NCI-H2171 treated with DMSO at 0.1 percent for 48 hours (cell line): ENCODE results near the gene TMEM169.

Experiments used
- DNase-seq: peaks from one replicate; lab custom pipeline; 2025; lab: John Stamatoyannopoulos, UW

Gene TMEM169, protein sequence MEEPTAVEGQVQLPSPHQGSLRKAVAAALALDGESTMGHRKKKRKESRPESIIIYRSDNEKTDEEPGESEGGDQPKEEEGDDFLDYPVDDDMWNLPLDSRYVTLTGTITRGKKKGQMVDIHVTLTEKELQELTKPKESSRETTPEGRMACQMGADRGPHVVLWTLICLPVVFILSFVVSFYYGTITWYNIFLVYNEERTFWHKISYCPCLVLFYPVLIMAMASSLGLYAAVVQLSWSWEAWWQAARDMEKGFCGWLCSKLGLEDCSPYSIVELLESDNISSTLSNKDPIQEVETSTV

DNA sequence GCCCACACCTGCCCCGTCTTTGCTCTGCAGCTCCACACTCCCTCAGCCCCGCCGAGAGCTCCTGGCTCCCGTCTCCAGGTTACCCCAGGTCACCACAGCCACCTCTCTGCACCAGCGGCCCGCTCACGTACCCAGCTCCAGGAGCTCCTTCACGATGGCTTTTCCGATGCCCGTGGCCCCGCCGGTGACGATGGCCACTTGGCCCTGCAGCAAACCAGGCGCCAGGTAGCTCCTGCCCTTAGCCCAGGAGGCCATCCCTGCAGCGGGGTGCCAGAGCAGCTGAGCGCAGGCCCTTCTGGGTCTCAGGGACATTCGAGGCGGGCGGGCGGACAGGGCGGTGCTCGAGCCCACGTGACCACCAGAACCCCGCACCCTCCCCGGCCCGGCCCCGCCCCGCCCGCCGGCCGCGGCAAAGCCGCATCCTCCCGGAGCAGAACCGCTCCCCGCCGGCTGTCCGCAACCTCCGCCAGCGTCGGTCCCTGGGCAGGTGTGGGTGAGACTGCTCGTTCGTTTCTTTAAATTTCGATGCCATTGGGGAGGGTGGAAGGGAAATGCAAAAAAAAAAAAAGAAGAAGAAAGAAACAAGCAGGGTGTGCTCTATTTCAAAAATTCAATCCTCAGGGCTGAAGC is at the start of gene TMEM169, which contains the start of gene PECR:
TMEM169 (plus strand) TSS at position 433 of the 630 bp plus-strand sequence. CDS start 14,045 bp downstream, outside the sequence.
PECR (minus strand) TSS at position 323 of the 630 bp plus-strand sequence; CDS start at position 255, 68 bp downstream.
- peak; percentile 78 for DNase-seq

DNA sequence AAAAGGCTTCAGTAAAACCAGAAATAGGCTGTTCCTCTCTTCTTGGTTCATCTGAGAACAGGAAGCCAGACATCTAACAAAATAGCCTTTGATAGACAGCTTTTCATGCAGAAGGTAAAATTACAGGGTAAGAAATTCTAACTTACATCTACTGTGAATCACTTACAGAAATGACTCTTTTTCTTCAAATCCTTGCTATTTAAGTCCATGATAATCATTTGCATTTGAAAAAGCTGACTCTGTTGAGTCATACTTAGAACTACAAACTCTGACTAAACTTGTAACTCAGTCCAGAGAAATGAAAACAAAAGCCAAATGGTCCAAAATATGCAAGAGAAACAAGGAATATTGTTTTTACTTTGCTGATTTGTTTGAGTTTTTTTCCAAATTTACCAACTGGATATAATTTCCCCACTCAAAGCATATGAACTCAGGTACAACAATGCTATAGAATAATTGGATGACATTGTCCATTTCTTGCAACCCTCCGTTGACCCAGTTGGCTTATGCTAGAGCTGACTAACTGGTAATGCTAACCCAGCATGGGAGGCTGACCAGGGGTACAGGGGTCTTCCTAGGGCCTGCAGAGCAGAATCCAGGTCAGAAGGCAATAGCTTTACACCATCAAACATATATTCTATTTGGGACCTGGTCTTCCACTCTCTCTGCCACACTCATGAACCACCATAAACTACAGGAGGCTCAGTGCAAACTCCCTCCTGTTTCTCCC is 49.6 kb upstream of the TMEM169 start:
- no peak for DNase-seq

DNA sequence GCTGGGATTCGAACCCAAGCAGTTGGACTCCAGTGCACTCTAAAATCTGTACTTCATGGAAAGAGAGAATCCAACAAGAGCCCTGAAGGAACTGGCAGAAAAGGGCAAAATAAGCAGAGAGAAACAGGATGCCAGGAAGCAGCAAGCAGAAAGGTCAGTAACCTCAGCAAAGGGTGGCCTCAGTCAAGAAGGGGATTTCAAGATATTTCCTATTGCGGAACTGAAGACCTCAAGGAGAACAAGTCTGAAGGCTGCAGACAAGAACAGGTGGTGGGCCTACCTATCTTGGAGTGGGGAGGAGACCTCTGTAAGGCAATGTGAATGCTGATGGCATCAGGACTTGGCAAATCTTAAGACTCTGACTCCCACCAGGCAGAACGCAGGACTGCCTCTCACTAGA is 48.3 kb upstream of the TMEM169 start:
- DNase-seq = no peak

DNA sequence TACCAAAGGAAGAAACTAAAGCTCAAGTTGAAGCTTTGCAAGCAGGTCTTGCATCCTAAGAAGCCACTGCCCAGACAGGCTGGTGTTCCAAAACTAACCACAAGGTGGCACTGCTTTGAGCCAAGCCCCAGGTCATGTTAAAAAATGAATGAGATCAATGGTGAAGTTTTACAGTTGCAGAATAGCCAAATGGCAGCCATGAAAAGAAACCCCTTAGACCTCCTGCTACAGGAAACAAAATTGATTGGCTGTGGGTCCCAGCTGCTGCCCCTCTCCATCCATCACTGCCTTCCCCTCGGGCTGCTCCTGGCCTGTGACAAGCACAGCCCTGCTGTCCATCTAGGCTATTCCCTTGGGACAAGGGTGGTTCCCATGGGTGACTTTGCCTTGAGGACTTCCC is 47.7 kb upstream of the TMEM169 start:
- peak; percentile 61 for DNase-seq

DNA sequence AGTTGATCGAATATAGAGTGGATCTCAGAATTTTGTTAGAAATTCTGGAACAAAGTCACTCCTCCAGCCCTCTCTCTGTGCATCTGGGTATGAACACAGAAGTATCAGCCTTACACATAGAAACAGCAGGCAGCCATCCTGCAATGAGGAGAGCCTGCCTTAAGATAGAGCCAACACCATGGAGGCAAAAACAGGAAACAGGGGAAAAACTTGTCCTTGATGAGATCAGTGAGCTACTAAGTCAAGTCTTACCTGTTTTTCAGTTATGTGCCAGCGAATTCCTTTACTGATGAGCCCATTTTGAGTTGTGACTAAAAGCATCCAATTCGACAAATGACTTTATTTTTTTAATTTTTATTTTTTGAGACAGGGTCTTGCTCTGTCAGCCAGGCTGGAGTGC is 41.8 kb upstream of the TMEM169 start:
- DNase-seq = no peak

DNA sequence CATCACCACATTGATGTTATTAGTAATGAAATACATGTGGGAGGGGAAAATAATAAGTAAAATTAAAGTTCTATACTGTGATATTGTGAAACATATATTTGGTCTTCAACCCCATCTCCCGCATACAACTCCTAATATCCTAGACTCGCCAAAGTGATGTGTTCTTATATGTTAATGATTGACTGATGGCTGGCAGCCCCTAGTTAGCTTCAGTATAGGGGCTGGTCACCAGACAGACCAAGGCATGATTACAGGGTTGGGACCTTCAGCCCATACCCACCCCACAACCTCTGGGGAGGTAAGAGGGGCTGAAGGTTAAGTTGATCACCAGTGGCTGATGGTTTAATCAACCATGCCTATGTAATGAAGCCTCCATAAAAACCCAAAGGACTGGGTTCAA is 40.3 kb upstream of the TMEM169 start:
- no peak for DNase-seq

DNA sequence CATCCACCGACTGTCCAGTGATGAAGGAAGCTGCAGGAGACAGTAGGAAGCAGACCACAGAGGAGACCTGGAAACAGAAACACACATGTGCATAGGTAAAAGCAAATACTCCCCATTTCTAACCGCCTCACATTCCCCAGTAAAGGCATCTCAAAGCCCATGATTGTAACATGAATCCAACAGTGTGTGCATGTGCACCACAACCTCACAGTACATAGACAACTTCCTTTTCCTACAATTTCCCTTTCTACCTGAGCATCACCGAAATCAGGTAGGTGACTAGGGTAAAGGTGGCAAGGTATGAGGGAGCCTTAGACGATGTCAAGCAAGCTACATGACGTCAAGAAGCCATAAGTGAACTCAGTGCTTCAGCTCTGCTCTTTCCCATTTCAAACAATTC is 37.8 kb upstream of the TMEM169 start:
- no peak for DNase-seq

DNA sequence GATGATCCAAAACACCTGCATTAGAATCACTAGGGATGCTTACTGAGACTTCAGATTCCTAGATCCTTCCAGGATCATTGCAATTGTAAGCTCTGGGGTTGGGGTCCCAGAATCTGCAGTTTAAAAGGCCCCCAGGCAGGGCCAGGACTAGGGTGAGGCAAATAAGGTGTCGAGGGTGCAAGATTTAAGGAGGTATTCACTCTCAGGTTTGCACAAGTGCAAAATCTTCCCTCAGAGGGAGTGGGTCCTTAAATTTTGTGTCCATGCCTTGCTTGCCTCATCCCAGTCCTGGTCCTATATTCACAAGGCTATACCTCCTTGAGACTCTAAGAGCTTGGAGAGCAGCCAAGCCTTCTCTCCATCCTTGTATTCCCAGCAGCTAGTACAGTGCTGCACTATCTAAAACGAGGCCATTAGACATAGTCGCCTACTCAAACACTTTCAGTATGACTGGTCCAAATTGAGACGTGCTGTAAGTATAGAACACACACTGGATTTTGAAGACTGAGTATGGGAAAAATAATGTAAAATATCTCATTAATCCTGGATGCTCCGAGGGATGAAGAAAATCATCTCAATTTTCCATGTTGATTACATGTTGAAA is 36.7 kb upstream of the TMEM169 start:
- DNase-seq = peak; percentile 3

DNA sequence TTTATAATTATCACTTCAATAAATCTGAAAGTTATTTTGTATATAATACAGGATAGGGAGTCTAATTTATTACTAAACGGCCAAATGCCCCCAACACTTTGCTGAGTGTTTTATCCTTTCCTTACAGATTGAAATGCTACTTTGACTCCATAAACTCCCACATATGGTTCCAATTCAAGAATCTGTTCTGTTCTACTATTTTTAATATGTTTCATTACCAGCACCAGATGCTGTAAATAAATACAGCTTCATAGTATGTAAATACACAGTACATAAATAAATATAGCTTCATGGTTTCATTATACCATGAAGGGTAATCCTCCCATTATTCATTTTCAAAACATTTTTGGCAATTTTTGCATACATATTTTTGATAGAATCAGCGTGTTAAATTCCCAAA is 34.3 kb upstream of the TMEM169 start:
- DNase-seq = no peak

DNA sequence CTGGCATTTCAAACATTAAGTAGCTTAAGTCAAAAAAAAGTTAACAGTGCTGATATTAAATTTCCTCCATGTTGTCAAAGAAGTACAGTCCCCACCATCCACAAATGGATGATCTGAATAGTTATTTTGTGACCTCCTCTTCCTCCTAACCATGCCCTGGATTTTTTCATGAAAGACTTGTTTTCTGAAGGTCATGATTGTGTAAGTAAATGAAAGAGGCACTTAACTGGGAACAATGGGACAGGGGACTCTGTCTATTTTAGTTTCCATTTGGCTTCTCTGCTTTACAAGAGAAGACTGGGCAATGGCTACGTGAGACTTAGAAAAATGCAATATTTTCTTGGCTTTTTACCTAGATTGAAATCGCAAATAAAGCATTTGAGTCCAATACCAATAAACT is 32.3 kb upstream of the TMEM169 start:
- no peak for DNase-seq

DNA sequence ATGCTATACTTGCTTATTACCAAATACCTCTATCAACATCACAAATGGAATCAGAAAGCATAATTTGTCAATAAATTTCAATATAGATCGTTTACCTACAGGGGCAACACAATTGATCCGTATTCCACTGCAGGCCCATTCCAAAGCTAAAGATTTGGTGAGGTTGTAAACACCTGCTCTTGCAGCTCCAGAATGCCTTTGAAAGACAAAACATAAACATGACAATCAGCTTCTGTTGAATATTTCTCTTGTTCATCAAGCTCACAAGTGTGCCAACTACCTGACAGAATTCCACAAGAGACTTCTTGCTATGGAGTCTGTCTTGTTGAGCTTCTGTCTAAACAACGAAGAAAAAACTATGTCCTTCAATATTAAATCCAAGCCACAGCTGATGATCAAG is 30.4 kb upstream of the TMEM169 start:
- DNase-seq = no peak

DNA sequence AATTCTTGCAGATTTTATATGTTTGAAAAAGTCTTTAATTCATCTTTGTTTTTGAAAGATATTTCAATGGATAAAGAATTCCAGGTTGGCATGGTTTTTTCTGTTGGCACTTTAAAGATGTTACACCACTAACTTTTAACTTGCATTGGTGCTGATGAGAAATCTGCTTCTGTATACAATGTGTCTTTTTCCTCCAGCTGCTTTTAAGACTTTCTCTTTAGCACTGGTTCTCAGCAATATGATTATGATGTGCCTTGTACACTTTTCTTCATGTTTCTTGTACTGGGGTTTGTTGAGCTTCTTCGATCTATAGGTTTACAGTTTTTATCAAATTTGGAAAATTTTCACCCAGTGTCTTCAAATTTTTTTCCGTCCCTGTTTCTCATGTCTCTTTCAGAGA is 29.3 kb upstream of the TMEM169 start:
- DNase-seq = no peak

DNA sequence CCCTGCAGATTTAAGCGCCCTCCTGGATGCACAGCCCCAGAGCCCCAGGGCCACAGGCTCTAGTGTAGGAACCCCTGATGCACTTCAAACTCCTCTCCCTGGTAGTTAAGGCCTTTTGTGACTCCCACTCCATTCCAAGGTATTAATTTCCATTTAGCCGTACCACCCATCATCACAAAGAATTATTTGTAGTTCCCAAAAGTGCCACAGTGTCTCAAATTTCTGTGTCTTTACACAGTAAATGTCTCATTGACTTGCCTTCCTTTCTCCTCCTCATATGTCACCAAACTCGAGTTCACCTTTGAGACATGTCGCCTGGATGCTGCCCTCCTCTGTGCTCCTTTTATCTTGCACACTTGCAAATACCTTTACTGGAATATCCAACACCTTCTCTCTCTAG is 26.0 kb upstream of the TMEM169 start:
- DNase-seq = no peak

DNA sequence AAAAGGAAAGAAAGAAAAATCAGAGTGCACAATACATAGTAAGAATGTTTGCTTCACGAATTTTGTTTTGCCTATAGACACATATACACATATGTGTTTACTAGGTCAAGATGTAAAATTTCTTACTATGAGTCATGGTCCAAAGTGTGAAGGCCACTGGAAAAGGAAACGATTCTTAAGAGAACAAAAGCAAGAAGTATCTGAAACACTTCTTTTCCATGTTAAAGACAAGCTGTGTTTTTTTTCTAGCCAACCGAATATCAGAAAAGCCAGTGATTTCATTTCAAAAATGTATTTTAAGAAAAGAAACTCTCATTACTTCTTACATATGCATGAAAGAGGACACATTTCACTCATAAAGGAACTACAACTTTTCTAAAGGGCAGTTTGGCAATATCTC is 25.0 kb upstream of the TMEM169 start:
- DNase-seq = no peak

DNA sequence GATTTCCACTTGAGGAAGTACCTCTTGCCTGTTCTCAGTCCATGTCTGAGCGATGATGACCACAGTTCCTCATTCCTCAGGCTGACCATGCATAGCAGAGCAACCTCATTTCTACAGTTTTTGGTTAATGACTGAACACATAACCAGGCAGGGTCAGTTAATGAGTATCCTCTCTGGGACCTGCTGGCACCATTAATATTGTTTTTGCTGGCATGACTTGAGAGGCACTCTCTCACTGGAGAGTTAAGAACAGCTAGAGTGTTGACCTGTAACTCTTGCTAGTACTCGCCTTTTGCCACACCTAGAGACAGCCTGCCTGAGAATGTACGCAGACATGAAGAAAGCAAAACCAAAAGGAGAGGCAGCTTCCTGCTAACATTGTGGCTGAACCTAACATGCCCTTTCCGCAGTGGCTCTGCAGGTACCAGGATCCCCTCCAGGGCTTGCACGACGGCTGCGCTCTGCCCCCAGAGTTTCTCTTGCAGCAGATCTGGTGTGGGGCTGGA is 24.0 kb upstream of the TMEM169 start:
- DNase-seq = no peak

DNA sequence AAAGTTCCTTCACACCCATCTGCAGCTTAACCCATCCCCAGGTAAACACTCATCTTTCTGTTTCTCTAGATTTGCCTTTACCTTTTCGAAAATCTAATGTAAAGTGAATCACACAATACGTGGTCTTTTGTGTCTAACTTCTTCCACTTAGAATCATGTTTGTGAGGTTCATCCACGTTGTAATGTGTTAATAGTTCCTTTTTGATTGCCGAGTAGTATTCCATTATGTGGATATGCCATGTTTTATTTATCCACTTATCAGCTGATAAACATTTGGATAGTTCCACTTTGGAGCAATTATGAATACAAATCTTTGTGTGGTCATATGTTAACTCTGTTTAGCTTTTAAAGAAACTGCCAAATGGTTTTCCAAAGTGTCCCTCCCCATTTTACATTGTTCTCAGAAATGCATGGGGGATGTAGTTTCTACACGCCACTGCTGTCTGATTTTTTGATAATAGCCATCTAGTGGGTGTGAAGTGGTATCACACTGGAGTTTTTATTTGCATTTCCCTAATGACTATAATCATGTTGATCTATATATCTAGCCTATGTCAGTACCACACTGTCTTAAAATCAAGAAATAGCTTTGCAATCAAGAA is 22.4 kb upstream of the TMEM169 start:
- DNase-seq = no peak

DNA sequence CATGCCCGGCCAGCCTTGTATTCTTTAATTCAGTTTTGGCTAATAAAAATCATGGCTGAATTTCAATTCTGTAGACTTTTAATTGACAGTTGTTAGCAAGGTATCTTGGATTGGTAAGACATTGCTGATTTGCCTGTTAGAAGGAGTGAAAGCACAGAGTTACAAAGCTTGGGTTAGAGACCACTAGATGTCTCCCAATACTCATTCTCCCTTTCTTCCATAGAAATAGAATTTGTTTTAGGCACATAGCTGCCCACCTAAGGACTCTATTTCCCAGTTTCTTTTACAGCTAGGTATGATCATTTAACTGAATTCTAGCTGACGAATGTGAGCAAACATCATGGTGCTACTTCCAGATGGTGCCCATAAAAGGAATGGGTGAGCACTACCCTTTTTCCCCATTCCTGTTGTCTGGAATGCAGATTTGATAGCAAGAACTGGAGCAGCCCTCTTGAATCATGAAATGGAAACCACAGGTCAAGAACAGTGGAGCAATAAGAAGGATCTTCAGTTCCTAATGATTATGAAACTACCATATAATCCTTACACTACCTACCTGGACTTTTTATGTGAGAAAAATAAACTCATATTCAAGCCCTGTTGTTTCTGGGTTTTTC is 17.6 kb upstream of the TMEM169 start:
- DNase-seq = no peak

DNA sequence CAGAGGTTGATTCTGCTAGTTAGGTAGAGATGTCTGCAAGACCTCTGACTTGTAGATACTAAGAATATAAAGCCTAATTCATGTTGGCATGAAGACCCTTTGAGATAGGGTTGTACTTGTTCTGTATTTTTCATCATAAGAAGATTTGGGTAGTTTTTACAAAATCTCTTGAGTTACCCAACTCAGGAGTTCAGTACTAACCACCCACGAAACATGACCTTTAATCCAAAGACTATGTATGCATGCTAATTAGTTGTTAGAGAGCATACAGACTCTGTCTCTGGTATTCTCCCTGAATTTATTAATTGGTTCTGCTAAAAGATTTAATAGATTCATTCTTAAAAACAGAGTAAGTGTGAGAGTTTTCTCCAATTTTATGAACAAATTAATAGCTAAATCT is 17.1 kb upstream of the TMEM169 start:
- no peak for DNase-seq

DNA sequence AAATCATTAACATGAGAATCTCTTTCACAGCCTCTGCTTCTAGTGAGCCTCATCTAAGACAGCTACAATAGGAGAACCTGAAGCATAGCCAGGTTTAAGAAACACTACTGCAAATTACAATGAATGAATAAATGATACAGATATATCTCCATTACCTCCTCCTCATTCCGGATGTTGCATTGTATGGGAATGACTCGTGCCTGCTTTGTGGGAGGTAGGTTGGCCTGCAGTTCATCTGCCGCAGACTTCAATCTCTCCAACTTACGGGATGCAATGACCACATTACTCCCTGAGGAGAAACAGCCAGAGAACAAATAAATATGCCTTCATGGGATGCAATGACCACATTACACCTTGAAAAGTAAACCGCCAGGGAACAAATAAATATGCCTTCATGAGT is 15.5 kb upstream of the TMEM169 start:
- no peak for DNase-seq

DNA sequence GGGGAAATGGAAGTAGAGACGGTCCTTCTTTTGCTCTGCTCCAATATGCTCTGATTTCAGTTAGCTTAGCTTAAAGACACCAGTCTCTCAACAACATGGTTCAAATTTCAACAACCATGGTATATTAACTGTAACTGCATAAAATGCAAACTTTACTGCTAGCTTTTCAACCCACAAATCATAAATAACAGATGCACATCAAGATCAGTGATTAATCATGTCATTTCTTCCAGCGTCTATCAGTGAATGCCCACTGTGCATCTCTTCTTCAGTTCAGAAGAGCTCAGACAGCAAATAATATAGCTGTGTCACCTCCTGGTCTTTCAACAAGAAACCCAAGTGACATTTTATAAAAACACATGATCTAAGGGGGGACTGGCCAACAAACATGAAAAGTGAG is 12.7 kb upstream of the TMEM169 start:
- DNase-seq = no peak

DNA sequence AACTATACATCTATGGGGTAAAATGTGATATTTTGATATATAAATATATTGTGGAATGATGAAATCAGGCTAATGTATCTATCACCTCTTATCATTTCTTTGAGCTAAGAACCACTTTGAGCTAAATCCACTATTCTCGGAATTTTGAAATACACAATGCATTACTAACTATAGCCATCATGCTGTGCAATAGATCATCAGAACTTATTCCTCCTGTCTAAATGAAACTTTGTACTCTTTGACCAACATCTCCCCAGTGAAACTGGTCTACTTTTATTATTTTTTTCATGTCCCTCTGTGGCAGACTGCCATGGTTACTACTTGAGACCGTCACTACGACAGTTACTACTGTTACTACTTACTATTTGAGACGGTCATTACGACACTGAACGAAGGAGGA is 11.5 kb upstream of the TMEM169 start:
- DNase-seq = no peak
